ENCODE data around the gene TOX3.

DNA sequence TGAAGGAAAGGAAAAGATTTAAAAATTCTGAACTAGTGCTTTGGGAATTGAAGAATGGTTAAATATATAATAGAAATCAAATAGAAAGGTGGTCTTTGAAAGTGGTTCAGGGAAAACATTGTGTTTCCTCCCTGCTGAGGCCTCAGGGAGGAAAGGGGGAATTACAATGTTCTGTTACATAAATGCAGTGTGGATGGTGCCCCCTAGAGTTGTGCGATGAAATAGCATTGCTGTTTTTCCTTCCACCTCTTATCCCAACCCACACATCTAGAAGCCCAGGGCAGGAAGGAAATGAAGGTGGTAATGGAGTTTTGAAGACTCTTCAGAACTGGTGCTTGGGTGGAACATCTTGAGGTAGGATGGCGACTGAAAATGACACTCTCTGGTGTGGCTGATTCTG lies 6.4 kb upstream of the TOX3 start:
- TF ChIP-seq, protein P1, sequence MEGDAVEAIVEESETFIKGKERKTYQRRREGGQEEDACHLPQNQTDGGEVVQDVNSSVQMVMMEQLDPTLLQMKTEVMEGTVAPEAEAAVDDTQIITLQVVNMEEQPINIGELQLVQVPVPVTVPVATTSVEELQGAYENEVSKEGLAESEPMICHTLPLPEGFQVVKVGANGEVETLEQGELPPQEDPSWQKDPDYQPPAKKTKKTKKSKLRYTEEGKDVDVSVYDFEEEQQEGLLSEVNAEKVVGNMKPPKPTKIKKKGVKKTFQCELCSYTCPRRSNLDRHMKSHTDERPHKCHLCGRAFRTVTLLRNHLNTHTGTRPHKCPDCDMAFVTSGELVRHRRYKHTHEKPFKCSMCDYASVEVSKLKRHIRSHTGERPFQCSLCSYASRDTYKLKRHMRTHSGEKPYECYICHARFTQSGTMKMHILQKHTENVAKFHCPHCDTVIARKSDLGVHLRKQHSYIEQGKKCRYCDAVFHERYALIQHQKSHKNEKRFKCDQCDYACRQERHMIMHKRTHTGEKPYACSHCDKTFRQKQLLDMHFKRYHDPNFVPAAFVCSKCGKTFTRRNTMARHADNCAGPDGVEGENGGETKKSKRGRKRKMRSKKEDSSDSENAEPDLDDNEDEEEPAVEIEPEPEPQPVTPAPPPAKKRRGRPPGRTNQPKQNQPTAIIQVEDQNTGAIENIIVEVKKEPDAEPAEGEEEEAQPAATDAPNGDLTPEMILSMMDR (IDR thresholded peaks at IDR 0.05), result no peak
- no peak for TF ChIP-seq POLR2A (IDR thresholded peaks at IDR 0.05)

Data from lower leg skin (tissue), 3 donors.